WTC11 (cell line): ENCODE data around the gene OR6N1.

Experiments
- ATF2 ChIP-seq: sonication (generic); formaldehyde crosslinking; IDR thresholded peaks from 2 replicates; pipeline ENCODE4 v1.8.1; 2022; ENCODE audit warnings: low read depth, missing genetic modification reagents, borderline replicate concordance
- CTCF ChIP-seq: fragments of 200-600 bp; IDR thresholded peaks from 2 replicates; pipeline ENCODE4 v1.8.0; 2022; ENCODE audit warnings: antibody characterized with exemption
- FOXP1 ChIP-seq: sonication (generic); formaldehyde crosslinking; IDR thresholded peaks from 2 replicates; pipeline ENCODE4 v1.8.0; 2022; ENCODE audit warnings: missing genetic modification reagents, mild to moderate bottlenecking, moderate library complexity, borderline replicate concordance
- SP1 ChIP-seq: sonication (generic); formaldehyde crosslinking; conservative IDR thresholded peaks from 2 replicates; pipeline ENCODE4 v1.8.1; 2022; ENCODE audit warnings: missing genetic modification reagents

DNA sequence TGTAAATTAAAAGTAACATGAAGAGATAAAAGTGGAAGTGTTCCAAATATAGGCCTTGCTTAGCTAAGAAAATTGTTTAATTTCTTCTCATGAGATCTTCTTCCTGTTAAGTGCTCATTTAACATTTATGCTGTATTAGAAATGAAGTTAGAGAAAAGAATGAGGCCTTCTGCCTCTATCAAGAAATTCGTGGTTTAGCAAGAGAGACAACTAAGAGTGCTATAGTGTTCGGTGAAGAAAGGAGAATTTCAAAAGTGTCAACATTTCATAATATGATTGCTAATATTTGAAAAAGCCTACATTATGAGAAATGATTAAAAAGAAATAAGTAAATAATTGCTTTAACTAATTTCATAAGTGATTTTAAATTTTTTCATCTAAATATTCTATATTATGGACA is 40.3 kb upstream of the OR6N1 start:
- no peak for TF ChIP-seq CTCF
- no peak for TF ChIP-seq SP1
- no peak for TF ChIP-seq ATF2 (CRISPR knock-in tag)
- no peak for TF ChIP-seq FOXP1 (CRISPR knock-in tag)
